ENCODE data around the gene UROC1.

GRCh38 chr3:126531051-126531330, 13.4 kb upstream of the UROC1 start:
- TF ChIP-seq CTCF (IDR thresholded peaks at IDR 0.05) (no peak), EZH2 (IDR thresholded peaks at IDR 0.05; ENCODE audit: borderline replicate concordance, insufficient read depth, low read depth, low read length, poor library complexity, severe bottlenecking) (no peak)
